GM18858 (cell line): ENCODE data around the gene PLXNC1.
A peak's percentile ranks its signal among the peaks of the same experiment; 100 is the strongest.

ENCODE experiments used
- ATAC-seq: cut with Tn5 transposase; IDR thresholded peaks from one replicate; pipeline ENCODE4 v1.9.1; 2021; ENCODE audit not compliant: unreplicated experiment

PLXNC1 gene

DNA sequence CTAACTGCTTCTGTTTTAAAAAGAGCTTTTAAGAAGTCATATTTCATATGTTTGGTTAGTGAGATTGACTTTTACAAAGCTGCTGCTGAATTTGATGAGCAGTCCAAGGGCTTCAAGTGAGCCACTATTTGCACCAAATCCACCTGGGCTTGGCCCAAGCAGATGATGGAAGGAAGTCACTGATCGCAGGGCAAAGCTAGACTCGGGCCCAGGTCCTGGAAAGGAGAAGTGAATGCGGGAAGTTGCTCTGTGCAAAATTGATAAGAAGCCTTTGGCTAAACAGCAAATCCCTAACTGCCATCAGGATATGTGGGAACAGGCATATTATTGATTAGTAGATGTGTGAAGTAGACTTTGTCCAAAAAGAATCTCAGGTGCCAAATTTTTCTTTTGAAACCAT, 30.5 kb downstream of the PLXNC1 start:
- ATAC-seq, result no peak

DNA sequence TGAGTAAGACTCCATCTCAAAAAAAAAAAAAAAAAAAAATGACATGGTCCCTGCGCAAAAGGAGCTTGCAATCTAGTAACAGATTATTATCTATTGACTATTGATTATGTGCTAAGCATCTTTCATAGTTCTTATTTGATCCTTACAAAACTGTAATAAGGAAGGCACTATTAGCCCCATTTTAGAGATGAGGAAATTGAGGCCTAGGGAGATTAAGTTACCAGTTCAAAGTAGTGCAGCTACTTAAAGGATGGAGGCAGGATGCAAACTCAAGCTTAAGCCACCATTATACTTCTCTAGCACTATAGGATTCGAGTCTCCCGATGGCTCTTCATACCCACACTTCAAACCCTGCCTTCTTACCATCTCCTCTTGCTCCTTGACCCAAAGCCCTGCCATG, 31.3 kb downstream of the PLXNC1 start:
- no peak for ATAC-seq

DNA sequence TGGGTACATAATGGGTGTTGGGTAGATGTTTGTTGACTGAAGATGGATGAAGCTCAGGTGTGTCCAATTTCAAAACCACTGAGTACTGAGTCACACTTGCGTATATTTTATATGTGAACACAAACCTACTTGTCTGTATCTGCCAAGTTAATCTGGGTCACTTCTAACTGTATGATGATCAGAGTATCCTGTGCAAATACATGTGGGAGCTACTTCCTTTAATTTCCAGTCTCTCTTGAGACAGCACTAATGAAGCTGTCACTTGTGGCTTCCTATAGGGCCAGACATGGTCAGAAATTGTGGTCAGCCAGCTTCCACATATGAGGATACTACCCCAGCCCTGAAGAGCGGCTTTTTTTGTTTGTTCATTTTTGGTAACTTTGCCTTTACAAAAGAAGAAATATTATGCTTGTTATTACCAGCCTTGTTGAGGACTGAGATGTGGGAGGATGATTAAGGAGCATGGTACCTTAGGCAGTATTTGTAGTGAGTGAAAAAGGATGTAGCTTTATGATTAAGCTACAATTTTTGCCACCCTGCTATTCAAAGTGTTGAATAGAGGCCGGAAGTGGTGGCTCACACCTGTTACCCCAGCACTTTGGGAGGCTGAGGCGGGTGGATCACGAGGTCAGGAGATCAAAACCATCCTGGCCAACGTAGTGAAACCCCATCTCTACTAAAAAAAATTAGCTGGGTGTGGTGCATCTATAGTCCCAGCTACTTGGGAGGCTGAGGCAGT, 32.4 kb downstream of the PLXNC1 start:
- no peak for ATAC-seq

DNA sequence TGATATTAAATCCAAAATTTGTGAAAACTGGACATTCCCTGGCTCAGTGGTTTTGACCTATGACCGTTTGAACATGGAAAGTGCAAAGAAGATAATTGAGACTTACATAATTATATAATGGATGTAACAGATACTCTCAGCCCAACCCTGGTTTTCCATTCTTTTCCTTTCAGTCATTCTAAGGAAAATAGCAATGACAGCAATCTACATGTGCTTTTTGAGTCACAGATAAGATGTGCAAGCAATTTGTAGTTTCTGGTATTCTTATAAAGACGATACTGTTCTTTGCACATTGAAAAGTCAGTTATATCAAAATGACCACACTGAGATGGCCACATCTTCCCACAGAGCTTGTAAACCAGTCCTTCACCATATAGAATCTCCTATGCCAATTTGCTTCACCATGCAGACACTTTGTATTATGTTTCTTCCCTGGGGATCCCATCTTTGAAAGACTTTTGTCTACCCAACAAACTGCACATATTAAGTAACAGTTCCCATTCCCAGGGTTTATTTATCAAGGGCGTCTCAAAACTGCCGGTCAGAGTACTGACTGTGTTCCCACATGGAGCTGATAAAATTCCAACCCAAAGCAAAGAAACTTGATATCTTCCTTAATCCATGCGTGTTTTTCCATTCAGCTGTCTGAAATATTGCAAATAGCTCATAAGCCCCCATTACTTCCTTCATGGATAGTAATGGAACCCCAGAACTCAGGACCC, 34.8 kb downstream of the PLXNC1 start:
- no peak for ATAC-seq

DNA sequence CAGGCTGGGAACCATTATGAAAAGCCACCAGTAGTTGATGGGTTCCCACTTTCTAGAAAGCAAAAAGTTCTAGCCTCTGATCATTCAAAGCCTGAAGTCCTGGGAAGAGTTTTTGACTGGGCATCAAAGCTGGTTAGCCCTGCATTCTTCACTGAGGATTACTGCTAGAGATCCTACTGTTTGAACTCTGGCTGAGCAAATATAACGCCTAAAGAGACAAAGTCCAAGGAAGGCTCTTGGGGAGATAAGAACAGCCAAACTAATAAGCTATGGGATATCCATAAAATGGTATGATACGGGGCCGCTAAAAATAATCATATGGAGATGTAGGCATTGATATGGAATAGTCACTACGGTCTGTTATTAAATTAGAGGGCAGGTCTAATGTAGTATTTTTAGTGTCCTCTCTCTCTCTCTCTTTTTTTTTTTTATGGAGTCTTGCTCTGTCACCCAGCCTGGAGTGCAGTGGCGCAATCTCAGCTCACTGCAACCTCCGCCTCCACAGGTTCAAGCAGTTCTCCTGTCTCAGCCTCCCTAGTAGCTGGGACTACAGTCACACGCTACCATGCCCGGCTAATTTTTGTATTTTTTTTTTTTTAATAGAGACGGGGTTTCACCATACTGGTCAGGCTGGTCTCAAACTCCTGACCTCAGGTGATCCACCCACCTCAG, 35.5 kb downstream of the PLXNC1 start:
- no peak for ATAC-seq

DNA sequence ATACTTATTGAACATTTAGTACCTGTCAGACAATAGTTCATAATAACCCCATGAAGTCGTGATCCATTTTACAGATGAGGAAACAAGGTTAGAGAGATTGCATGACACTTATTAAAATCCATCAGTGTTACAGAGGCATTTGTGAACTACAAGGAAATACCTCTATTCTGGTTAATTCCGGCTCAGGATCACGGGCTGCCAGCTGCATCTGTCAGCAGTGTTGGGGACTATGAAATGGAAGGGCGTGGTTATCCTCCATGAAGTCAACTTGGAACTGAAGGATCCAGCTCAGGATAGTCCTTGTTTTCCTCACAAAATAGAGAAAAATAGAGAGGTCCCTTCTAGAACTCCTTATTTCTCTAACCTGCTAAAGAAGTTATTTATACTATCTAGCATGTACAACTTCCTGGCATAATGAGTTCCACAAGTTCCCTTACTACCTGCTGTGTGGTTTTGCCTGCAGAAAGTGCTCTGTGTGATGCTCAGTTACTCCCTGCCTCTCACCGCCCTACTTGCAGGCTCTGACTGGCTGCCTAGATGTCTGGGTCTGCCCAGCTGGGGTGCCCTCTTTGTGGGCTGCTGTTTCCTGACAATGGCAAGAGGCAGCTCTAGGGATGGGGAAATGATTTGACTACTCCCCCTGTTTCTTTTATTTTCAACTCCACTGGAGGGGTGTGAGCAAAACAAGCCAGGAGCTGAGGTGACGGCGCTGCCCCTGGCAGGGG, 36.8 kb downstream of the PLXNC1 start:
- no peak for ATAC-seq

DNA sequence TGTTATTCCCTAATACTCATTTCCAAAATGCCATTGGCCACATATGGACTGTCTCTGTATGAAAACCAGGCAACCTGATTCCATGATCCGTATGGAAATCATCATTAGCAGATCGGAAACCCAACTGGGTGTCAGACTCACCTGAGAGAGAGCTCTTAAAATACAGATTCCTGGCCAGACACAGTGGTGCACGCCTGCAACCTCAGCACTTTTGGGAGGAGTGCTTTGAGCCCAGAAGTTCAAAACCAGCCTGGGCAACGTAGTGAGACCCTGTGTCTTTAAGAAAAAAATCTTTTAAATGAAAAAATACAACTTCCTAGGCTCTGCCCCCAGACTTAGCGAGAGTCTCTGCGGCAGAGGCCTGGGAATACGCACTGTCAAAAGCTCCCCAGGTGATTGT, 37.4 kb downstream of the PLXNC1 start:
- no peak for ATAC-seq

DNA sequence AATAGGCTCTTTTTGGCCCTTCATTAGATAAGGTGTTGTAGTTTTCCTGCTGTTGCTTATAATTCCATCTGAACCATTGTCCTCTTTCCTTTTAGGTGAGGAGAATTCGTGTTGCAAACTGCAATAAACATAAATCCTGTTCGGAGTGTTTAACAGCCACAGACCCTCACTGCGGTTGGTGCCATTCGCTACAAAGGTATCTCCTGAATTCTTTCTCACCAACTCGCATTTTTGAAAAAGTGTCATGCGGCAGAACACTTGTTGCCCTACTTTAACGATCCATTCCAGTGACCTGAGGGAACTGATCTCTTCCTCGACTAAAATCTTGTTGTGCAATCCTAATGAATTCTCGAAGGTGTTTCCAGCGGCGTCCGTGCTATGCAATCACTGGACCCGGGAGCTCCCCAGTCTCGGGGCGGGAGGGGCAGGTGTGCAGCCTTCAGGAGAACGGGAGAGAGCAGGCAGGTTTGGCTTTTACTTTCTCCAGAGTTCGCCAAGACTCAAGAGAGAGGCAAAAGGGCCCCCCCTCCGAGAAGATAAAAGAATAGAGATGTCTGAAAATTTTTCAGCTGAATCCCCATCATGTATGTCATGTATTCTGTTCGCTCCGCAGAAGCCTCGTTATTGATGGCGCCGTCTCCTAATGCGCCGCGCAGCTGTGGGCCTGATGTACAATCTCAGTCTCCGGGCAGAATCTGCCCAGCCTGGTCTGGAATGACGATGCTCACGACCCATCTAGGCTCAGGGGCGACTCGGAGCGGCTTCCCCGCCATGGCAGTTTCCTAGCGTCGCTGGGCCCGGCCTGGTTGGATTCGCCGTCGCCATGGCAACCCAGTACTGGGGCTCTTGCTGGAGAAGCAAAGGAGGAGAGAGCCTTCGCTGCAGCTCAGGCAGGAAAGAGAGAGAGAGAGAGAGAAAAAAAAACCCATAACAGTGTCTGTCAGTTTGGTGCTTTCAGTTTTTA, 38.2 kb downstream of the PLXNC1 start:
- ATAC-seq, result no peak

DNA sequence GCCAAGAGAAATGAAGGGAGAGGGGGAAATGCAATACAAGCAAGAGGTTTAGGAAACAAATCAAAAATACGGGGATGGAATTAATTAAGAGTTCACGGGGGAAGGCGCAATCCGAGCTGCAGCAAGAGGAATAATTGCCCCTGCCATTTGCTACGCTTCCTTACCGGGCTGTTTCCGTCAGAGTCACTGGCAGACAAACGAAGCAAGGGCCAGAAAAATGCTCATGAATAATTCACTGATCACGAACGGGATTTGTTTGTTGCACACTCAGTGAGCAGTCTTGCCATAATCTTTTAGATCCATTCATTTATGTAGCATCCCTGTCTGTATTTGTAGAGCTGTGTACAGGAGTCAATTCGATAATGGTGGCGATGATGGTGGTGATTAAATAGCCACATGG, 39.0 kb downstream of the PLXNC1 start:
- ATAC-seq, result no peak

DNA sequence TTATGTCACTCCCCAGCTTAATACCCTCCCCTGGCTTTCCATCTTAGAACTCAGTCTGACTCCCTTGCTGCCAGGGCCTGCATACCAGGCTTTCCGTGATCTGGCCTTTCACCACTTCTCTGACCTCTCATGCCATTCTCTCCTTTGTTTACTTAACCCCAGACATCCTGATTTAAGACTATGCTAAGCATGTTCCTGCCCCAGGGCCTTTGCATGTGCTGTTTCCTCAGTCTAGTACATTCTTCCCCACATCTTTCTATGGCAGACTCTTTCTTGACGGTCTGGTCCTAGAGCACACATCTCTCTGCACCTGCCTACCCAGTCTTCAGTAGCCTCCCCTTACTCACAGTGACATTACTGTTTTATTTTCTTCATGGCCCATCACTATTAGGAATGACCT, 42.2 kb downstream of the PLXNC1 start:
- no peak for ATAC-seq

DNA sequence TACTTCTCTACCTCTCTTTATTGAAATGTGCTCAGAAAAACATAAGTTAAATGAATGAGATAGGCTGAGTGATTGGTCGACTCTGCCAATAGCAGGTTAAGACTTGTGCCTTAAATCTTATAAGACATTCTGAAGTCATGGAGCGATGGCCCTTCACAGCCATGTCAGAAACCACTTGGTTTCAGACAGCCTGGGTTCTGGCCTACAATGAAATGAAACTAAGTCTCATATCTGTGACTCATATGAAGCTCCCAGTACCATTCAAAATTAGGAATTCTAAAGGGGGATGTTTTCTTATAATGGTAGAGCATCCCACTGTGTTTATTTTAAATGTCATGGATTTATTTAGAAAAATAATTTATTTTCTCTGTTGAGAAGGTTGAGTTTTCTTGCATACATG, 42.6 kb downstream of the PLXNC1 start:
- peak; percentile 84 for ATAC-seq

DNA sequence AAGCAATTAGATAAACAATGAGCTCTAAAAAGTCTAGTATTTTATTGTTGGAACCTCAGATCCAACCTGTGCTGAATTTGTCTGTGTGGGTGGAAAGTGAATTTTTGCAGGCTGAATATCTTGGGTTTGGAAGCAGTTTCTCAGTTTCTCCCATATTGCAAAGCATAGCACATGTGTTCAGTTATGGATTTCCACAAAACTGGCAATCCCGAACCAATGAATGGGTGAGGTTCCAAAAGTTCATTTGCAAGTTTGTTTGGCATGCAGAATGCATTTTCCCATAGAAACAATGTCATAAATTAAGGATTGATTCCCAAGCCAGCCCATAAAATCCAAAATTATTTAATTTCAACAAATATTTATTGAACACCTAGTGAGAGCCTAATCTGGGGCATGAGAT, 43.4 kb downstream of the PLXNC1 start:
- no peak for ATAC-seq

DNA sequence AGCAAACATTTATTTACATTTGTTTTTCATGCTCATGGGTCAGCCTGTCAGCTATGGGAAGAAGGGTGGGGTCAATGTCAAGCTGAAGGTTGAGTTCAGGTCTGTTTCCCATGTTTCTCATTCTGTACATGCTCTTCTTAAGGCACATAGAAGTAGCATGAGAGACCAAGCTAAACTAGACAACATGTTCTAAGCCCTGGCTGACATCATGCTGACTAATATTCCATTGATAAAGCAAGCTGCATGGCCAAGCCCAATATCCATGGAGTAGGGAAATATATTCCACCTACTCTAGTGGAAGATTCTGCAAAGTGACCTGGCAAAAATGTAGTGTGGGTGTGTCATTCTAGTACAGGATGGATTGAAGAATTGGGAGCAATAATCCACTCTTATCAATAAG, 44.1 kb downstream of the PLXNC1 start:
- ATAC-seq, result no peak

DNA sequence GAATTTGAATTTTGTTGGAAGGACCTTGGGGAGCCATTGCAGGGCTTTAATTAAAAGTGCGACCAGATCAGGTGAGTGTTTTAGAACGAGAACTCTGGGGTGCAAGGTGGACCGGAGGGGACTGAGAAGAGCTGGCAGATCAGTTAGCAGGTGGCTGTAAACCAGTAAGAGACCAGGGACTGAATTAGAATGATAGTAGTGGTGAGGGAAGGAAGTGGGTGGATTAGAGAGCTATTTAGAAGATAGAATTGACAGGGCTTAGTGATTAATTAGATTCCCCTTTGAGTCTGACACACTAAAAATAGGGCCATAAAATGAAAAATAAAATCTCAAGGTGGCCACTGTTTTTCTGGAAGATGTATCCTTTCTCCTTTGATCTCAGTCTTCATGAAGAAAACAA, 44.8 kb downstream of the PLXNC1 start:
- no peak for ATAC-seq

DNA sequence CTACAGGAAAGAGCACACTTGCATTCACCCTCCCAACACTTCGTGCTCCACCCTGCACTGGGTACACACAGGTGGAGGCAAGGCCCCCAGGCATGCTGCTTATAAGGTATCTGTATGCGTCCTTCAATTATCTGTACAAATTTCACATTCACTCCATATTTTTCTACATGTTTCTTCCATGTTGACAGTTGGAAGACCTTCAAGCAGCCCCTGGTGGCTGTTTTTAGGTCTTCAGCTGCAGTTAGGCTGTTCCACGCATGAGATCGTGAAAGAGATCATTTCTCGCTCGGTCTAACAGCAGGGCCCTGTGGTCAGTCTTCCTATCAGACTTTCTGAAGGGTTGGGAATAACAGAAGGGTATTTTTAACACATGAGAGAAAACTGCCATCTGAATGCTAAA, 47.1 kb downstream of the PLXNC1 start:
- no peak for ATAC-seq

DNA sequence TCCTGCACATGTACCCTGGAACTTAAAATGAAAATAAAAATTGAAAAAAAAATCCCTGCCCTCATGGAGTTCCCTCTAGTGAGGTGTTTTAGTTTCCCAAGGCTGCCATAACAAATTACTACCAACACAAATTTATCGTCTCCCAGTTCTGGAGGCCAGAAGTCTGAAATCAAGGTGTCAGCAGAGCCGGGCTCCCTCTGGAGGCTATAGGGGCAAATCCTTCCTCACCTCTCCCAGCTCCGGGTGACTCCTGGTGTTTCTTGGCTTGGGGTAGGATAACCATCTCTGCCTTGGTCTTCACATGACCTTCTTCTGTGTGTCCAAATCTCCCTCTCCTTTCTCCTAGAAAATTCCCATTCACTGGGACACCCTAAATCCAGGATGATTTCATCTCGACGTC, 50.1 kb downstream of the PLXNC1 start:
- no peak for ATAC-seq

DNA sequence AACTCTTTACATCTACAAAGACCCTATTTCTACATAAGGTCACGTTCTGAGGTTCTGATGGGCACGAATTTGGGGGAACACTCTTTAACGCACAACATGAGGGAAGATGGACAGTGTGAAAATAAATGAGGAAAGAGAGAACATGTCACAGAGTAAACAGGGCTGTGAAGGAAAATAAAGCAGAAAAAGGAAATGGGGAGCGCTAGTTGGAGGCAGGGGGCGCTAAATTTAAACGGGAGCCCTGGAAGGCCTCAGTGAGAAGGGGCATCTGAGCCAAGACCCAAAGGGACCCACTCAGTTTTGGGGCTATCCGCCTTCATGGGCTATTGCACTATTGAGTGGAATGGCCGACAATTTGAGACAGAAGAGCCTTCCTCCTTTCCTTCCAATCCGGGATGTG, 50.5 kb downstream of the PLXNC1 start:
- ATAC-seq, result no peak

DNA sequence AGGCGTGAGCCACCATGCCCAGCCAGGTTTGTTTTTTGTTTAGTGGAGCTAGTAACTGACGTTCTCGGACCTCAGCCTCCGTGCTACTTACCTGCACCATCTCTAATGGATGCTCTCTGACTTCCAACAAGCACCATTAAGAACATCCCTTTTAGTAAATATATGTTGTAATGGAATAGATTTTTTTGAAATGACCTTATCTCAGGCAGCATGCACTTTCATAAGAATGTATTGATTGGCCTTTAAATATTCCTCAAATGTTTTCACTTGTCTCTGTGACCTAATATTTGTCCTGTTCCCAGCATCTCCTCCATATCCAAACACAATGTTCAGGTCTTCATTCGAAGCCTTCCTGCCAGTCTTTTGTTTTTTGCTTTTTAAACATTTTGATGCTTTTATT, 51.7 kb downstream of the PLXNC1 start:
- no peak for ATAC-seq

DNA sequence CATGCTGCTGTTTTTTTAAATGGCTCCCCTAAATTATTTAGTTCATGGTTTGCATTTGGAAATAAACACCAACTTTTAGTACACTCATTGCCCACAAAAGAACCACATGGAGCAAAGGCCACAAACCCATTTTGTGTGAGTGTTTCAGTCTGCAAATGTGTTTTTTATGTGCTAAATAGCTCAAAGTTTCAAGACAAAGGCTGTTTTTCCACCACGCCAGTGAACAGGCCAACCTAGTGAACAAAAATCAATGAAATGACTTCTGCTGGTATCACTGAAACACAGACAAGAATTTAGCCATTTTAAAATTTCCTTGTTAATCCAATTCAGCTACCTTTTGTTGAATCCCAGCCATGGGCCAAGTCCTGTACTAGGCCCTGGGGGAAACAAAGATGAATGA, 52.3 kb downstream of the PLXNC1 start:
- no peak for ATAC-seq
